Esophagus squamous epithelium (tissue), 4 donors: ENCODE measurements around the gene CDK2.

Experiments
- CTCF ChIP-seq, 6 experiments: fragments of 450-650 bp in 4 of 6; fragments of 200-600 bp in 2 of 6; sonication (generic) in 2 of 6; IDR thresholded peaks; one replicate each; pipeline ENCODE4 v1.5.1; 2016 to 2019; ENCODE audit warnings: antibody characterized with exemption in 6 of 6, mild to moderate bottlenecking in 4 of 6, moderate library complexity in 4 of 6
- POLR2A ChIP-seq, 4 donors: fragments of 450-650 bp; IDR thresholded peaks; one replicate each; pipeline ENCODE4 v1.6.1; 2017; ENCODE audit warnings: antibody characterized with exemption in 4 of 4, mild to moderate bottlenecking in 4 of 4, moderate library complexity in 3 of 4

GRCh38 chr12:55995366-55995765, 28.7 kb downstream of the CDK2 start:
- TF ChIP-seq CTCF (IDR thresholded peaks at IDR 0.05) (no peak), POLR2A (IDR thresholded peaks at IDR 0.05) (no peak)
